ENCODE results near the gene SNAPC4.

SNAPC4 gene, protein sequence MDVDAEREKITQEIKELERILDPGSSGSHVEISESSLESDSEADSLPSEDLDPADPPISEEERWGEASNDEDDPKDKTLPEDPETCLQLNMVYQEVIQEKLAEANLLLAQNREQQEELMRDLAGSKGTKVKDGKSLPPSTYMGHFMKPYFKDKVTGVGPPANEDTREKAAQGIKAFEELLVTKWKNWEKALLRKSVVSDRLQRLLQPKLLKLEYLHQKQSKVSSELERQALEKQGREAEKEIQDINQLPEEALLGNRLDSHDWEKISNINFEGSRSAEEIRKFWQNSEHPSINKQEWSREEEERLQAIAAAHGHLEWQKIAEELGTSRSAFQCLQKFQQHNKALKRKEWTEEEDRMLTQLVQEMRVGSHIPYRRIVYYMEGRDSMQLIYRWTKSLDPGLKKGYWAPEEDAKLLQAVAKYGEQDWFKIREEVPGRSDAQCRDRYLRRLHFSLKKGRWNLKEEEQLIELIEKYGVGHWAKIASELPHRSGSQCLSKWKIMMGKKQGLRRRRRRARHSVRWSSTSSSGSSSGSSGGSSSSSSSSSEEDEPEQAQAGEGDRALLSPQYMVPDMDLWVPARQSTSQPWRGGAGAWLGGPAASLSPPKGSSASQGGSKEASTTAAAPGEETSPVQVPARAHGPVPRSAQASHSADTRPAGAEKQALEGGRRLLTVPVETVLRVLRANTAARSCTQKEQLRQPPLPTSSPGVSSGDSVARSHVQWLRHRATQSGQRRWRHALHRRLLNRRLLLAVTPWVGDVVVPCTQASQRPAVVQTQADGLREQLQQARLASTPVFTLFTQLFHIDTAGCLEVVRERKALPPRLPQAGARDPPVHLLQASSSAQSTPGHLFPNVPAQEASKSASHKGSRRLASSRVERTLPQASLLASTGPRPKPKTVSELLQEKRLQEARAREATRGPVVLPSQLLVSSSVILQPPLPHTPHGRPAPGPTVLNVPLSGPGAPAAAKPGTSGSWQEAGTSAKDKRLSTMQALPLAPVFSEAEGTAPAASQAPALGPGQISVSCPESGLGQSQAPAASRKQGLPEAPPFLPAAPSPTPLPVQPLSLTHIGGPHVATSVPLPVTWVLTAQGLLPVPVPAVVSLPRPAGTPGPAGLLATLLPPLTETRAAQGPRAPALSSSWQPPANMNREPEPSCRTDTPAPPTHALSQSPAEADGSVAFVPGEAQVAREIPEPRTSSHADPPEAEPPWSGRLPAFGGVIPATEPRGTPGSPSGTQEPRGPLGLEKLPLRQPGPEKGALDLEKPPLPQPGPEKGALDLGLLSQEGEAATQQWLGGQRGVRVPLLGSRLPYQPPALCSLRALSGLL (N-terminal part only)

DNA sequence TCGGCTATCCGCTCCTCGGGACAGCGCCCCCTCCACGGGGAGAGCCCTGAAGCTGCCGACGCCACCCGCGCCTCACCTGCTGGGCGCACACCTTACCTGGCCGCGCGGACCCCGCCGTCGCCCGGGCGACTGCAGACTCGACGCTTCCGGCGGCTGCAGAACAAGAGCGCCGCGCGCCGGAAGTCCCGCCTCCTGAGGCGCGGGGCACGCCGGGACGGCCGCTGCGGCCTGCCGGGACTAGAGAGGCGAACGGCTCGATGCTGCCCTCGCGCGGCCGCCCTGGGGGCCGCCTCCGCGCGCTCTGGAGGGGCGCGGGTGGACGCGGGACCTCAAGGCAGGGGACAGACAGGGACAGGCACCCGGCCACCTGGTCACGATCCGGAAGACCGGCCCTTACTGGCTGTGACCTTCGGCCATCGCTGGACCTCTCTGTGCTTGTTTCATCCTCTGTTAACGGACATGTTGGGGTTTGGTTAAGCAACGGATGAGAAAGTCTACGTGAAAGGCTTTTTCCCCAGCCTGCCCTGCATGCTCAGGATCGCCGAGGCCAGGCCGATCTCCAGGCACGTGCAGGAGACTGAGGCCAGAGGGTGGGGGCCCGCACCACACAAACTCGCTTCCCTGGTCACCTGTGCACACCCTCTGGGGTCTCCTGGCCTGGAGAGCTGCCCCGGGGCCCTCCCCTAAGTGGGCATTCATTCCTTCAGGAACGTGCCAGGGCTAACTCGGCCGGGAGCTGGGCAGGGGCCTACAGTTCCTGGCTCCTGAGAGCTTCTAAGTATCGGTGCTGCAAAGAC, at the start of gene SNAPC4:
SNAPC4 (minus strand) TSS at position 133 of the 797 bp plus-strand sequence. CDS start 1,742 bp downstream, outside the sequence.
- TF ChIP-seq GATA2 (IDR thresholded peaks at IDR 0.05; ENCODE audit: low read depth, low read length) (no peak), GATA3 (IDR thresholded peaks at IDR 0.05; ENCODE audit: low read depth, low read length) (no peak)

DNA sequence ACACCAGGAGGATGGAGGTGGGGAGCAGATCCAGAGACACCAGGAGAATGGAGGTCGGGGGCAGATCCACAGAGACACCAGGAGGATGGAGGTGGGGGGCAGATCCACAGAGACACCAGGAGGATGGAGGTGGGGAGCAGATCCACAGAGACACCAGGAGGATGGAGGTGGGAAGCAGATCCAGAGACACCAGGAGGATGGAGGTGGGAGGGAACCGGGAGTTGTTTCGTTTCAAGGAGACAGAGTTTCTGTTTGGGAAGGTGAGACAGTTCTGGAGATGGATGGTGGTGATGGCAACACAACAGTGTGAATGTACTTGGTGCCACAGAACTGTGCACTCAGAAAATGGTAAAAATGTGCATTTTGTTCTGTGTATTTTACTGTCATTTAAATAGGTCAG, 48.7 kb upstream of the SNAPC4 start:
- TF ChIP-seq GATA3 (IDR thresholded peaks at IDR 0.05; ENCODE audit: low read depth, low read length) (no peak), GATA2 (IDR thresholded peaks at IDR 0.05; ENCODE audit: low read depth, low read length) (no peak)

DNA sequence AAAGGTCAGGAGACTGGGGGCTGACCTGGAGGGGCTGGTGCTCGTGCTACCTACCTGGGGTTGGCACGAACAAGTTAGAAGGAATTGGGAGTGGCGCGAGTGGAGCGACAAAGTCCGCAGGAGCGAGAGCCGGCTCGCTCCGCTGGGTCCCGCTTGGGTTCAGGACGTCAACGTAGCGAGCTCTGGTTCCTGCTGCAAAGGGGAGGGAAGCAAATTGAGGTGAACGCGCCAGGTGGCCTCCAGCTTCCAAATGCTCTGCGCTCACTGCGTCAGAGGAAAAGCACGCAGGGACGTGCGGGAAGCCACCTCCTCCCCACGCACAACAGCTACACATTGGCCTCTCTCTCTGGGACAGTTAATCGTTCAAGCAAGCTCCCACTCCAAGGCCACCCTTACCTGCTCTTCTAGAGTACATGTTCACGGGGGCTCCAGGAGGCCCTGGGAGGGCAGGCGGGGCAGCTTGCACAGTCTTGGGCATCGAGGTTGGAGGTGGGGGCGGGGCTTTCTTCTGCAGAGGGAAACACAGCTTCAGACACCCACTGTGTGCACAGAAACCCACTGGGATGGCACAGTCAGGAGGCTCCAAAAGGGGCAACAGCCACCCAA, 47.3 kb upstream of the SNAPC4 start:
- TF ChIP-seq GATA2 (IDR thresholded peaks at IDR 0.05; ENCODE audit: low read depth, low read length): no peak
- TF ChIP-seq GATA3 (IDR thresholded peaks at IDR 0.05; ENCODE audit: low read depth, low read length): no peak

DNA sequence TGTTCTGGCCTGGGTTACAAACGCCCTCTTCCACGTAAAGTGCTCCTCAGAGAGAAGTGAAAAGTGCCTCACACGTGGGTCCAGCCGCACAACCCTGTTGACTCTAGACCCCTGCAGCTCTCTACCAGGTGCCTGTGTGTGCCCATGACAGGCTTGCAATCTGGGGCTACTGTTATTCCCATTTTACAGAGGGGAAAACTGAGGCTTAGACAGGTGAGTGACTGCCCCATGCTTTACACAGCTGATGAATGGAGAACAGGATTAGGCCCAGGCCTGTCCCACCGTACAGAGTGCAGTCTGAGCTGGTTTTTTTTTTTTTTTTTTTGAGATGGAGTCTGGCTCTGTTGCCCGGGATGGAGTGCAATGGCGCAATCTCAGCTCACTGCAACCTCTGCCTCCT, 45.8 kb upstream of the SNAPC4 start:
- TF ChIP-seq GATA2 (IDR thresholded peaks at IDR 0.05; ENCODE audit: low read depth, low read length): no peak
- no peak for TF ChIP-seq GATA3 (IDR thresholded peaks at IDR 0.05; ENCODE audit: low read depth, low read length)

DNA sequence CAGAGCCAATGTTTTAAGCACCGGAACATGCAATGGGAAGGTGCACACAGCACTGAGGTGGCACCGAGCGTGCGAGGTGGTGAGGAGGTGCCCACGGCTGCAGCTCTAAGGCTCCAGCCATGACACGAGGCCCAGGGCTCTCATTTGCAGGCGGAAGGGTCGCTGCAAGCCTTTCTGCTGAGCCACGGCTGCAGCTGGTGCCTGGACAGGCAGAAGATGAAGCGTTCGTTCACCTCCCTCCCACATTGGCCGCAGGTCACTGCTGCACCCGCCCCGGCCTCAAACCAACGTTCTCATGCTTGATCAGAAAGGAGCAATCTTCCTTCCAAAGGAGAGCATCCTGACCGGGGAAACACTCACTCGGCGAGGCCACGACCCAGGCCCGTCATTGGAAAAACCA, 44.1 kb upstream of the SNAPC4 start:
- TF ChIP-seq GATA3 (IDR thresholded peaks at IDR 0.05; ENCODE audit: low read depth, low read length) (no peak), GATA2 (IDR thresholded peaks at IDR 0.05; ENCODE audit: low read depth, low read length) (no peak)

DNA sequence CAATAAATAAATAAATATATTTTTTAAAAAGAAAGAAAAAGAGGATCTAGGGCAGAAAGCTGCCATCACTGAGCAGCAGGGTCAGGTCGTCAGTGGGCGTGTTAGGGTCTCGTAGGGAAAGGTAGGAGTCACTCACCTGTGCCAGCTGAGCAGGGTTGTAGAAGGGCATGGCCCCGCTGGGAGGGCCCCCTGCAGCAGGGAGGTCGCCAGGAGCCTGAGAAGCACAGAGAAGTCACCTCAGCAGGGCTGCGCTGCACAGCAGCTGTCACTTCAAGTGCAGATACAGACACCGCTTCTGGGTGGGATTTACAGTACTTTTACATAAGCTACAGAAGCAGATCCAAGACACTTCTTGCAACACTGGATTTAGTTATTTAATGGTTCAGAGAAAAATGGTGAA, 43.7 kb upstream of the SNAPC4 start:
- TF ChIP-seq GATA3 (IDR thresholded peaks at IDR 0.05; ENCODE audit: low read depth, low read length) (no peak), GATA2 (IDR thresholded peaks at IDR 0.05; ENCODE audit: low read depth, low read length) (no peak)

DNA sequence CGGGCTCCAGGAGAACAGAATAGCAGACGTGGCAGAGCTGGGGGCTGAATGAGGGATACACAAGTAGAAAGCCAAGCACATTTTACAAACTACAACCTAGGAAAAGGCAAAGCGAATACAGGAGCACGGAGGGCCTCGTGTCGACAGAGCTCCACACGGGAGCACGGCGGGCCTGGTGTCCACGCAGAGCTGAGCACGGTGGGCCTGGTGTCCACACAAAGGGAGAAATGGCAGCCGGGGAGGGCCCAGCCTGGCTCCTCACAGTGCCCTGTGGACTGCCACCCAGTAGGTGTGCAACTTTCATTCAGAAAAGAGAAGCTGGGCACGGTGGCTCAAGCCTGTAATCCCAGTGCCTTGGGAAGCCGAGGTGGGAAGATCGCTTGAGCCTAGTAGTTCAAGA, 43.1 kb upstream of the SNAPC4 start:
- TF ChIP-seq GATA3 (IDR thresholded peaks at IDR 0.05; ENCODE audit: low read depth, low read length) (no peak), GATA2 (IDR thresholded peaks at IDR 0.05; ENCODE audit: low read depth, low read length) (no peak)

DNA sequence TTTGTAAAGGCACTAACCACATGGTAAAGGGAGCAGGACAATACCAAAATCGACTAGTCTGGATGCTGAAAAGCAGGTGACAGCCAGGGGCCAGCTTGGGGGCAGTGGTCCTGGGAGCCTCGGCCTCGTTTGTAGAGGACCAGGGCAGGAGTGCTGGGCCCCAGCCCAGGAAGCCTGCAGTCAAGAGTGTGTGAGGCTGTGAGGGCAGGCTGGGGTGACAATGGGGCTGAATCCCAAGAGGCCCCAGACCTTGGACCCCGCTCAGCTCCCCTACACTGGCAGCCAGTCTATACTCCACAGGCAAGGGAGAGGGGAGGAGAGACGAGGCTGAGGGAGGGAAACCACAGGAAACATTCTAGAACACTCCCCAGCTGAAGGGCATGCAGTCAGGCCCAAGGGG, 42.3 kb upstream of the SNAPC4 start:
- no peak for TF ChIP-seq GATA2 (IDR thresholded peaks at IDR 0.05; ENCODE audit: low read depth, low read length)
- no peak for TF ChIP-seq GATA3 (IDR thresholded peaks at IDR 0.05; ENCODE audit: low read depth, low read length)

DNA sequence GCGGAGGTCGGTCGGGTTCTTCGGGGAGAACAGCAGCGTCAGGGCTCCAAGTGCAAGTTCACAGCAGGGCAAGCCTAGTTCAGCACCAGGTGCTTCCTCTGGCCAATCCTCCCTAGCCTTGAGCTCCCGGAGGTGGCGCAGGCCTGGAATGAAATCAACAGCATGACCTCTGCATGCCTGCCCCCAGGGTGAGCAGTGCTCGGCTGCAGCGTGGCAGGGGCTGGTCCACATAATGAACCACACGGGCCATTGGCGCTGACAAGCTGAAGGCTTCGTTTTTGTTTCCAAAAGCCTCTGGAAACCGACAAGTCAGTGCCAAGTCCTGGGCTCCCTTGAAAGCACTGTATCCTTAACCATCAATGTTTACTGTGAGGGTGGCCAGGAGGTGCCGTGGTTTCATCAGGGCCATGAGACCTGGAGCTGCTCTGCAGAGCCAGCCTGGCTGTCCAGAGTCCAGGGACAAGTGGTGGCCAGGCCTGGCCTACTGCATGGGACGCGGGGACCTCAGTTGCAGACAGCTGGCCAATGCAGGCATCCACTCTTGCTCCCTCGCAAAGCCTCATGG, 41.8 kb upstream of the SNAPC4 start:
- TF ChIP-seq GATA2 (IDR thresholded peaks at IDR 0.05; ENCODE audit: low read depth, low read length) (no peak), GATA3 (IDR thresholded peaks at IDR 0.05; ENCODE audit: low read depth, low read length) (no peak)

DNA sequence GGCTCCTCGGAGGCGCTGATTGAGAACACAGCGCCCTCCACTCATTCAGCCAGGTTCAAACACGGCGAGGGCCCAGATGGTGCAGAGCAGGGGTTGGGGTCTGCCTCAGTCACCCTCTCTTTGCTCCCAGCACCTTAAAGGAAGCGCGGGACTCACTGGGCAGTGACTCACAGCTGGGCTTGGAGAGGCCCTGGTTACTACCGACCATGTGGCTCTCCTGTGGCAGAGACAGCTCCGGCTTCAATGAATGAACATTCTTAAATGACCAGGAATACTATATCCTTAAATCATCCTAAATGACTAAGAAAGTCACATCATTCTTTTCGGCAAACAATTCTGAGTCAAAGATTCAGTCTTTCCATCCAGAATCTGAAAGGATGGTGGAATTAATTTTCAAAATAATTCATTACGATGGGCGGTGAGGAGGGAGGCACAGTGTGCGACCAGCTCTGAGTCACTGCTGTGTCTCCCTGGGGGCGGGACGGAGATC, 41.3 kb upstream of the SNAPC4 start:
- TF ChIP-seq GATA3 (IDR thresholded peaks at IDR 0.05; ENCODE audit: low read depth, low read length) (no peak), GATA2 (IDR thresholded peaks at IDR 0.05; ENCODE audit: low read depth, low read length) (no peak)

DNA sequence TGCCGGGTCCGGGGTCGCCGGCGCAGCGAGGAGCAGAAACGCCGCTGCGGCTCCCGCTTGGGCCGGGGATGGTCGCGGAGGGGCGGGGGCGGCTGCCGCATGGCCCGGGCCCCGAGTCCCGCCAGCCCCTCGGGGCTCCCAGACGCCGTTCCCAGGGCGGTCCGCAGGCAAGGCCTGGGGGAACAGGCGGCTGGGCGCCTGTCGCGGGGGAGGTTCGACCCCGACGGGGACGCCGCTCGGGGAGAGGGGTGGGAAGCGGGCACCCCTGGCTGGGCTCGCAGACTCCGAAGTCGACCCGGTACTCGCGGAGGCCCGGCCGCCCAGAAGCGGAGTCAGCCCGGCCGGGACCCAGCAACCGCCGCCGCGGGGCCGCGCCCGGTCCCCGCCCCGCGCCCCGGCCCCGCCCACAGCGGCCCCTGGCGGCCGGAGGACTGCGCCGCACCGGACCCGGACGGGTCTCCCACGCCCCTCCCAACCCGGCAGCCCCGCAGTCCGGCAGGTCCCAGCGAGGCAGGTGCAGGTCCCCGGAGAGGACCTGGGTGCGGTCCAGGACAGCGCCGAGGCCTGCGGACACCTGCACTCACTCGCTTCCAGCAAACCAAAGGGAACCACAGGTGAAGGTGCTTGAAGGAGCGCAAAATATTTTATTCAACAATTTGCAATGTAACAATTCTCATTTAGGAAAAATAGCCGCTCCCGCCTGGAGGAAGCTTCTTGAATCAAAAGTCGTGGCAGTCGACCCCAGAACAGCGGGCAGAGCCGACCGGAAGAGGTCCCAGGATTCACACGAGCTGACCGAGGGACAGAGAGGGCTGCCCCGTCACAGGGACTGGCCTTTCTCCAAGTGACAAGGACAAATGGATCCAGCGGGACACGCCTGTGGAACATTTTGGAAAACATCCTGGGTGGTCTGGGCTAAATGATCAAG, 39.8 kb upstream of the SNAPC4 start, which contains the start of gene INPP5E:
INPP5E (minus strand) TSS at position 365 of the 928 bp plus-strand sequence. CDS start 426 bp downstream, outside the sequence.
- TF ChIP-seq GATA2 (IDR thresholded peaks at IDR 0.05; ENCODE audit: low read depth, low read length): no peak
- TF ChIP-seq GATA3 (IDR thresholded peaks at IDR 0.05; ENCODE audit: low read depth, low read length): no peak
